Right ventricle myocardium superior (tissue), 1 donor: ENCODE results near the gene RBBP7. TPM values are rescaled to one million over a fixed set of nuclear protein-coding genes. Genes with fewer than 3 reads are reported as not detected.

Experiments used
- ATAC-seq: fragments of 200-7000 bp; cut with Tn5 transposase; one replicate; pipeline ENCODE4 v1.9.1; 2020; ENCODE audit warnings: mild to moderate bottlenecking; ENCODE audit not compliant: poor library complexity
- DNase-seq: peaks from one replicate; pipeline ENCODE4 v3.0.0-alpha.2; 2020
- intact Hi-C: fragments of 100-400 bp; cut with DNase I; formaldehyde crosslinking; loops from one replicate; pipeline ENCODE4 v1.11.2; 2022
- total RNA-seq: library from RNA; stranded (reverse); fragmentation: NEBNext Ultra II Directional; extraction: Animal tissue kit (Norgen Biotek cat#: 25700); gene quantifications from one replicate; pipeline ENCODE4 v1.2.1, GENCODE V29; 2021
- donor health status: DM: no; HTN: yes; CAD: no; lungs with severe emphysema.

RBBP7 gene
- total RNA-seq, 1 donor from 2014 or later, result 110 TPM

GRCh38 chrX:16839219-16839851 is 30.8 kb downstream of the RBBP7 start:
- DNase-seq (no peak), ATAC-seq (peak; percentile 31)
- intact Hi-C loops, result no loop called here

GRCh38 chrX:16838202-16839066 is 31.7 kb downstream of the RBBP7 start:
- DNase-seq (no peak), ATAC-seq (peak; percentile 74)
- intact Hi-C loops, result no loop called here

DNA sequence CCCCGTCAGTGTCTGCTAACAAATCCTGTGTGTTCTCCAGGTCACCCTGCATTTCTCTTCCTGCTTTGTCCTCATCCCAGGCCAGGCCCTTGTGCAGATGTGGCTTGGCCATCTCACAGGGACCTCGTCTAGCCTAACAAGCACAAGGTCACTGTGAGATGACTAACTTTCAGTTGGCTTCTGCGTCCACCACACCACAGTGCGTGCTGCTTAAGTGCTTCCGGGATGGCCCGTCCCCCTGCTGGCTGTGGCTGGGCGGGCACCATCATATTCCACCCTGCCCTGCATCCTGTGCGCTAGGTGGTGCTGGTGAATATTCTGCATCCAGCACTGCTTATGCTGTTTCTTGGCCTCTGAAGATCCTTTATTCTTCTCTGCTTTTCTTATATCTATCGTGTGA is 33.8 kb downstream of the RBBP7 start:
- ATAC-seq, result no peak
- intact Hi-C loops, result no loop called here
- DNase-seq, result no peak

DNA sequence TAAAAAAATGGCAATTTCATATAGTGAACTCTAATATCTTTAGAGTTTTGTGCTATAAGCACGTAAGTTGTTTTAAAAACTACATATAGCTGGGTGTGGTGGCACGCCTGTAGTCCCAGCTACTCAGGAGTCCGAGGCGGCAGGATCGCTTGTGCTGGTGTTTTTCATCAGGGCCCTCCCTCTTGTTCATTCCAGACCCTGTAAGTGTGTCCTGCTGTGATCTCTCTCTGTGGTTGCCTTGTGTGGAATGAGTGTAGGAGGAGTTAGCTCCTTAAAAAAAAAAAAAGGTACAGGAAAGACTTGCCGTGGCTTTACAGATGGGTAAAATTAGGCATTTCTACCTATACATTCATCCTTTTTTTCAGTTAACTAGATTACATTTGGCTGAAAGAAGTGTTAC is 35.4 kb downstream of the RBBP7 start:
- intact Hi-C loops, result no loop called here
- DNase-seq, result no peak
- ATAC-seq, result no peak

- DNase-seq (no peak), ATAC-seq (no peak)
- intact Hi-C loops, result no loop called here
These were observed 37.9 kb downstream of the RBBP7 start for GRCh38 chrX:16832301-16832700.

- intact Hi-C loops, result loop anchor here (5.0 kb wide), 1 partner anchor 219 kb away; no protein-coding TSS in a partner anchor
These were observed 41.8 kb downstream of the RBBP7 start for GRCh38 chrX:16828124-16828908.

GRCh38 chrX:16827225-16827624 is 42.9 kb downstream of the RBBP7 start:
- no peak for ATAC-seq
- intact Hi-C loops, result loop anchor here (5.0 kb wide), 1 partner anchor 220 kb away; no protein-coding TSS in a partner anchor
- DNase-seq, result no peak

More at GRCh38 chrX:16828124-16828908, 41.8 kb downstream of the RBBP7 start:
- ATAC-seq (peak; percentile 68), DNase-seq (no peak)

DNA sequence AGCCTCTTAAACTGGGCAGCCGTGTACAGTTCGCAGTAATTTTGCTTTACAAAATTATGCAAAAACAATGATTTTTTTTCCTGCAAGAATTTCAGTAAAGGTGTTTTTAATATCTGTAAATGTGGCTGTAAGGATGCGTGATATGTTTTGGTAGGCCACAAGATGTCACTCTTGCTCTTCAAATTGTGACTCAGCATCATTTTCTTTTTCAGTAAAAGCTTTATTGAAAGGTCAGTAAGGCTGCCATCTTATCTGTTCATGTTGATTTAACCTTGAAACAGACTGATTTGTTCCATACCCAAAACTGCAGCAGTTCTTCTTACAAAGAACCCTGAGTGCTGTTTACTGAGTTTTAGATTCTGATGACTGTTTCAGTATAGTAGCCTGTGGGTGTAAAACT is 44.0 kb downstream of the RBBP7 start:
- DNase-seq, result no peak
- no peak for ATAC-seq
- intact Hi-C loops, result loop anchor here (5.0 kb wide), 1 partner anchor 221 kb away; no protein-coding TSS in a partner anchor

GRCh38 chrX:16825264-16826035 is 44.7 kb downstream of the RBBP7 start:
- no peak for ATAC-seq
- intact Hi-C loops, result loop anchor here (5.0 kb wide), 1 partner anchor 222 kb away; no protein-coding TSS in a partner anchor
- no peak for DNase-seq

- no peak for DNase-seq
- ATAC-seq, result no peak
- intact Hi-C loops, result no loop called here
These were observed 47.4 kb downstream of the RBBP7 start for GRCh38 chrX:16822723-16823122.

DNA sequence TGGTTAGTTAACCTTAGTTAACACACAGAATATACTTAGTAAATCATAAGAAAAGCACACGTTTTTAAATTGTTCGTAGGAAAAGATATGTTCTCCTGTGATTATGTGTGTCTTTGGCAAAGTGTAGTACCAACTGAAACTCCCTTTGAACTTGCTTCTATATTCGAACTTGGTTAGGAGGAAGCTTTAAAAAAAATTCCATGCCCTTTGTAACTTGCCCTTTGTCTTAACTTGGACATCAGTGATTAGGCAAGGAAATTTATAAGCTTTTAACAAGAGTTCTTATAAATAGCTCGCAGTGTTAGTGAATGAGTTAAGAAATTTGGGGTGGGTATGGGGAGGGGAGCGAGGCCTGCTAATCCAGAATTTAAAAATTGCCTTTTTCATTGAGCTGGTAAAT is 50.5 kb downstream of the RBBP7 start:
- intact Hi-C loops, result no loop called here
- DNase-seq, result no peak

GRCh38 chrX:16814597-16814996 is 55.6 kb downstream of the RBBP7 start:
- intact Hi-C loops, result no loop called here
- no peak for DNase-seq
- no peak for ATAC-seq

More for the DNA sequence above, 50.5 kb downstream of the RBBP7 start:
- no peak for ATAC-seq

- ATAC-seq (peak; percentile 82), DNase-seq (no peak)
- intact Hi-C loops, result no loop called here
These were observed 62.1 kb downstream of the RBBP7 start for GRCh38 chrX:16807976-16808542.

DNA sequence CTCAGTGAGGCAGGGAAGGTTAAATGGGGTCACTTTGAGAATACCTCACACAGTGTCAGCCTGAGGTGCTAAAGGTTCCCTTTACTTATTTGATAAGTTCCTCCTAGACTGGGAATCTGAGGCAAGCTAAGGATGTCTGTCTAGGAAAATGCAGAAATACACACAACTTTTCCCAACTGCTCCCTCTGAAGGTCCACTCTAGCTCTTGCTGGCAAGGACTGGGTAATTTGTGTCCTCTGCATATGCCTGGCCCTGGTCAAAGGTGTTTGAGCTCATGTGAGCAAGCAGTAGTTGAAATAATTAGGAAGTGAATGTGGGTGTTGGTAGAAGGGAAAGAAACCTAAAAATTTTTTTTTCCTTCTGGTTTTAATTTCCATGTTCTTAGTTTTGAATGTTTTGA is 62.6 kb downstream of the RBBP7 start:
- intact Hi-C loops, result no loop called here
- ATAC-seq, result peak; percentile 74
- no peak for DNase-seq

DNA sequence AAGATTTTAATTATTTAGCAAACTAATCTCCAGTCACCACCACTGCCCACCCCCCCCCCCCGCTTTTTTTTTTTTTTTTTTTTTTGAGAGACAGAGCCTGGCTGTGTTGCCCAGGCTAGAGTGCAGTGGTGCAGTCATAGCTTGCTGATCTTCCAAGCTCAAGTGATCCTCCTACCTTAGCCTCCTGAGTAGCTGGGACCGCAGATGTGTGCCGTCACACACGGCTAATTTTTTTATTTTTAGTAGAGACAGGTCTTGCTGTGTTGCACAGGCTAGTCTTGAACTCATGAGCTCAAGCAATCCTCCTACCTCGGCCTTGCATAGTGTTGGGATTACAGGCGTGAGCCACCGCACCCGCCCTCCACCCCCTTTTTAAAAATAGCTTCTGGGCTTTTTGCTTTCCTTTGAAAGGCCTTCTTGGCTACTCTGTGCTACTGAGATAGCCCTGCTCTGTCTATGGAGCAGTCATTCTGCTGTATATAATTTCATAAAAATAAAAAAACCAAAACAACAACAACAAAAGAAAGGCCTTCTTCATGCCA is 65.2 kb downstream of the RBBP7 start:
- DNase-seq (no peak), ATAC-seq (no peak)
- intact Hi-C loops, result no loop called here

DNA sequence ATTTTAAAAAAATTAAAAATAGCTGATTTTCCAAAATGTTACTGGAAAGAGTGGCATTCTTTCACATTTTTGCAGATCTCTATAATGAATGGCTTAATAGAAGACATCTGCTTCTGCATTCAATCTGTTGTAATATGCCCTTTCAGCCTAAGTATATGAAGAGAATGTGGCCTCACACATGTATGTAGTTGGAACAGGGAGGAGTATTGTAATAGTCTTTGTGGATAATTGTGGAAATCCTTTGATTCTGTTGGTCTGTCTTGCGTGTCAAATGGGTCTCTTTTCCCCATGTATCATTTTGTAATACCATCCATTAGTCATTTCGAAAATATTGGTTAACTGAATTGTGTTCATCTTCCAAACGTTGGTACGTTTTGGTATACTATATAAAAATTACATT is 72.3 kb downstream of the RBBP7 start:
- DNase-seq (no peak), ATAC-seq (no peak)
- intact Hi-C loops, result no loop called here

GRCh38 chrX:16797358-16797757 is 72.8 kb downstream of the RBBP7 start:
- no peak for ATAC-seq
- peak; percentile 46 for DNase-seq
- intact Hi-C loops, result no loop called here

DNA sequence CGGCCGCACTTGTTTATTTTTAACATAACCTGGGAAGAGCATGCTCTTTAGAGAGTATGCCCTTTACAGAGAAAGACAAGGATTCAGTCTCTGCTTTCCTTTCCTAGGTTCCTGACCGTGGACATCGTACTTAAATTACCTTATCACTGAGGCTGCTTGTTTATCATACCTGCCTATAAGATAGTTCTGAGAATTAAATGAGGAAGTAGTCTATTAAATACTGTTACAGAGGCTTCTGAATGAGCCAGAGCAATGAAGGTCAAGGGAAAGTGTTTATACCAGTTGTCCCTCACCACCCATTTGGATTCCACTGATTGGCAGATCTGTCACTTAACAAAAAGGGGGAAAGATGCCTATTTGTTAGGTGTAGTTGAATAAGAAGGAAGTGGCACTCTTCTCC is 73.9 kb downstream of the RBBP7 start:
- no peak for ATAC-seq
- intact Hi-C loops, result no loop called here
- DNase-seq, result no peak
